ENCODE data around the gene AGBL4.

DNA sequence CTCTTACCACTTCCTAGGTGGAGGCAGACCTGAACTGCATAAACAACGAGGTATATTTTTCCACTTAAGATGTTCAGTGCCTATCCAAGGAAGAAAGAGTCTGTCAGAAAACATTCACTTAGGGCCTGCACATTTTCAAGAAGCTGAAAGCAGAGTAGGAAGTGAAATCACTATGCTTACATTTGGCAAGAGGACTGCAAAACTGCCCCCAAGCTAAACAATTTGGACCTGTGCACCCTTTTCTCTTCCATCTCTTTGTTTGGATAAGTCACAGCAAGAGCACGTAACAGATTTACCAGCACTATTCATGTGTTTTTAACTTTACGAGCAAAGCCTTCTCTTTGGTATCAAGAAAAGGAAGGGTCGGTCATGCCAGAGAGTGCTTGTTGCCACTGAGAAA lies 1233.9 kb downstream of the AGBL4 start:
- TF ChIP-seq POLR2A (IDR thresholded peaks at IDR 0.05): no peak
- TF ChIP-seq CTCF (IDR thresholded peaks at IDR 0.05): no peak
- TF ChIP-seq EP300 (IDR thresholded peaks at IDR 0.05): no peak
- TF ChIP-seq POLR2AphosphoS5 (IDR thresholded peaks at IDR 0.05): no peak
